K562 (cell line): ENCODE results near the gene TMEM86A. TPM values are rescaled to one million over a fixed set of nuclear protein-coding genes. Genes with fewer than 3 reads are reported as not detected.

ENCODE experiments used
- ATAC-seq: fragments of 200-7000 bp; cut with Tn5 transposase; 3 replicates; pipeline ENCODE4 v1.9.1; 2020; ENCODE audit warnings: moderate library complexity
- Bru-seq: library from RNA; stranded (reverse); fragments of 400-500 nt; gene quantifications from one replicate; lab custom pipeline; 2021; lab: Mats Ljungman, UMichigan
- BruChase-seq, 2 experiments: library from RNA; stranded (reverse); fragments of 400-500 nt; gene quantifications; one replicate each; lab custom pipeline; 2021; lab: Mats Ljungman, UMichigan
- BruUV-seq: library from RNA; stranded (reverse); fragments of 400-500 nt; replicated peaks from 2 replicates; lab custom pipeline; 2021; lab: Mats Ljungman, UMichigan
- CTCF ChIA-PET: fragments of 300-600 bp; formaldehyde crosslinking; extraction: SDS; loops from one replicate; lab custom pipeline; 2021; ENCODE audit warnings: low intra/inter-chr PET ratio; lab: Yijun Ruan, JAX
- POLR2A ChIA-PET: fragments of 300-600, 350-650 bp; sonication (Branson Sonifier 250); formaldehyde crosslinking; extraction: SDS; loops from one replicate; lab custom pipeline; 2021; ENCODE audit warnings: antibody characterized with exemption, inconsistent platforms; lab: Yijun Ruan, JAX
- DNase-seq, 4 experiments: peaks; one replicate each; pipeline versions ENCODE4 v3.0.0 to v3.0.0-alpha.2; 2011 to 2018; ENCODE audit warnings: low spot score in 3 of 4, mixed read lengths in 3 of 4; ENCODE audit errors: extremely low read depth in 1 of 4
- FAIRE-seq: peaks from 2 replicates; lab custom pipeline; 2011; peaks lifted over from hg19 to GRCh38; lab: Jason Lieb, UNC
- H2AFZ ChIP-seq: 2 replicates; pipeline ENCODE4 v1.6.0; 2011; ENCODE audit warnings: low read depth, low read length, control low read depth, inconsistent platforms
- H3K27ac ChIP-seq: fragments of 200-600 bp; 3 replicates; pipeline ENCODE4 v1.8.0; 2011; ENCODE audit warnings: low read depth, mild to moderate bottlenecking, control low read depth, inconsistent platforms, low read length, moderate library complexity, mixed read lengths; ENCODE audit errors: extremely low read depth
- H3K27me3 ChIP-seq, 2 experiments: fragments of 300-600 bp in 1 of 2; 2 replicates in 1 of 2; 3 replicates in 1 of 2; pipeline versions ENCODE4 v1.6.0 to v1.8.0; 2011; ENCODE audit warnings: inconsistent platforms in 2 of 2, low read length in 2 of 2, mild to moderate bottlenecking in 1 of 2, mixed read lengths in 1 of 2, moderate library complexity in 1 of 2; ENCODE audit not compliant: control insufficient read depth in 2 of 2, insufficient read depth in 2 of 2
- H3K36me3 ChIP-seq: fragments of 300-600 bp; 3 replicates; pipeline ENCODE4 v1.8.0; 2011; ENCODE audit warnings: mild to moderate bottlenecking, low read length, inconsistent platforms; ENCODE audit not compliant: control insufficient read depth, insufficient read depth
- H3K4me1 ChIP-seq, 2 experiments: fragments of 200-600 bp in 1 of 2; replicated peaks in 1 of 2; 2 replicates in 1 of 2; 3 replicates in 1 of 2; pipeline versions ENCODE4 v1.5.1 to v1.8.0; 2011; ENCODE audit warnings: inconsistent platforms in 2 of 2, low read length in 2 of 2, mild to moderate bottlenecking in 1 of 2, mixed read lengths in 1 of 2, moderate library complexity in 1 of 2; ENCODE audit not compliant: control insufficient read depth in 2 of 2, insufficient read depth in 2 of 2
- H3K4me2 ChIP-seq: 2 replicates; pipeline ENCODE4 v1.6.1; 2011; ENCODE audit warnings: low read length, control low read depth, inconsistent platforms, mixed read lengths; ENCODE audit not compliant: insufficient read depth
- H3K4me3 ChIP-seq: fragments of 200-600 bp; sonication (generic), shearing (Covaris generic); 2 replicates; pipeline ENCODE4 v1.5.1; 2016; ENCODE audit warnings: control low read depth, inconsistent platforms
- H3K79me2 ChIP-seq: fragments of 200-600 bp; 3 replicates; pipeline ENCODE4 v1.8.0; 2011; ENCODE audit warnings: low read length, inconsistent platforms; ENCODE audit not compliant: control insufficient read depth, insufficient read depth
- H3K9ac ChIP-seq, 2 experiments: 2 replicates each; pipeline versions ENCODE4 v1.6.0 to v1.6.1; 2011; ENCODE audit warnings: low read depth in 2 of 2, low read length in 2 of 2, control low read depth in 1 of 2, inconsistent platforms in 1 of 2, mild to moderate bottlenecking in 1 of 2, mixed read lengths in 1 of 2; ENCODE audit not compliant: insufficient read depth in 1 of 2
- H3K9me1 ChIP-seq: one replicate; pipeline ENCODE4 v1.6.0; 2011; ENCODE audit warnings: inconsistent platforms, mild to moderate bottlenecking, low read length, moderate library complexity; ENCODE audit not compliant: control insufficient read depth, insufficient read depth
- H3K9me3 ChIP-seq: replicated peaks from 2 replicates; pipeline ENCODE4 v1.5.1; 2011; ENCODE audit warnings: low read depth, low read length, inconsistent platforms; ENCODE audit not compliant: control insufficient read depth, insufficient read depth
- H4K20me1 ChIP-seq: replicated peaks from 2 replicates; pipeline ENCODE4 v1.6.1; 2011; ENCODE audit warnings: low read length, inconsistent platforms, mixed read lengths; ENCODE audit not compliant: control insufficient read depth, insufficient read depth
- ATF7 ChIP-seq: fragments of 450-650 bp; IDR thresholded peaks from 2 replicates; pipeline ENCODE4 v1.7.1; 2014; ENCODE audit warnings: mild to moderate bottlenecking, moderate library complexity
- CREM ChIP-seq: IDR thresholded peaks from 2 replicates; pipeline ENCODE4 v1.6.1; 2014; ENCODE audit warnings: antibody characterized with exemption, low read depth
- CXXC5 ChIP-seq: fragments of 250-450 bp; sonication (Bioruptor Pico); IDR thresholded peaks from 2 replicates; pipeline ENCODE4 v1.8.0; 2022; ENCODE audit warnings: inconsistent platforms, mild to moderate bottlenecking, moderate library complexity
- DDX20 ChIP-seq: fragments of 450-650 bp; IDR thresholded peaks from 2 replicates; pipeline ENCODE4 v1.6.1; 2016; ENCODE audit warnings: missing genetic modification characterization, low read depth, mild to moderate bottlenecking, missing compliant biosample characterization, moderate library complexity
- GATAD2B ChIP-seq: fragments of 450-650 bp; IDR thresholded peaks from 2 replicates; pipeline ENCODE4 v1.6.1; 2017; ENCODE audit warnings: mild to moderate bottlenecking, borderline replicate concordance
- MYC ChIP-seq, 2 experiments: fragments of 250-450 bp in 1 of 2; sonication (Bioruptor Pico) in 1 of 2; IDR thresholded peaks; 2 replicates each; pipeline versions ENCODE4 v1.5.1 to v1.6.1; 2012 to 2021; ENCODE audit warnings: low read depth in 2 of 2, borderline replicate concordance in 1 of 2, improper control_type of control experiment in 1 of 2, low read length in 1 of 2, mild to moderate bottlenecking in 1 of 2, moderate library complexity in 1 of 2
- NFYB ChIP-seq: IDR thresholded peaks from 2 replicates; pipeline ENCODE4 v1.6.1; 2011; ENCODE audit warnings: mild to moderate bottlenecking, moderate library complexity; ENCODE audit not compliant: insufficient read length; ENCODE audit errors: extremely low read depth
- NR1H2 ChIP-seq: sonication (generic); formaldehyde crosslinking; IDR thresholded peaks from 2 replicates; pipeline ENCODE4 v1.4.0; 2020; ENCODE audit warnings: mild to moderate bottlenecking, missing genetic modification reagents
- POLR2A ChIP-seq: fragments of 450-650 bp; conservative IDR thresholded peaks from 2 replicates; pipeline ENCODE4 v1.6.1; 2016
- POLR2AphosphoS5 ChIP-seq: IDR thresholded peaks from 2 replicates; pipeline ENCODE4 v1.6.1; 2011; ENCODE audit warnings: mild to moderate bottlenecking, low read depth, low read length, moderate library complexity; ENCODE audit not compliant: control insufficient read depth, insufficient read depth
- RBM25 ChIP-seq: fragments of 200-400 bp; formaldehyde crosslinking; IDR thresholded peaks from 2 replicates; pipeline ENCODE4 v1.6.1; 2018; ENCODE audit warnings: low read length, low read depth, moderate library complexity; ENCODE audit not compliant: severe bottlenecking
- USF1 ChIP-seq: sonication (generic); formaldehyde crosslinking; IDR thresholded peaks from 2 replicates; pipeline ENCODE4 v1.9.0; 2022; ENCODE audit warnings: mild to moderate bottlenecking, missing genetic modification reagents
- ZBTB7A ChIP-seq: IDR thresholded peaks from 2 replicates; pipeline ENCODE4 v1.6.1; 2011; ENCODE audit warnings: low read depth, mild to moderate bottlenecking, low read length, moderate library complexity, borderline replicate concordance; ENCODE audit not compliant: control insufficient read depth
- WGBS: fragments of 100-300 bp; shearing (Covaris generic); methylation state at CpG from one replicate; pipeline ENCODE4 v1.1.6; 2016; ENCODE audit warnings: low coverage, mixed read lengths; ENCODE audit not compliant: insufficient coverage; ENCODE audit errors: missing lambda C conversion rate; 5-methylcytosine and 5-hydroxymethylcytosine counted together
- in situ Hi-C: fragments of 300-500 bp; cut with MboI; formaldehyde crosslinking; loops from 4 replicates; pipeline ENCODE4 v1.15.0; 2018; ENCODE audit warnings: inconsistent platforms, mixed read lengths
- intact Hi-C: fragments of 100-400 bp; cut with micrococcal nuclease; formaldehyde crosslinking; loops from 2 replicates; pipeline ENCODE4 v1.14.2; 2022
- long read RNA-seq, 3 experiments: library from polyadenylated mRNA in 2 of 3; library from RNA in 1 of 3; unstranded in 2 of 3; stranded (forward) in 1 of 3; transcript quantifications; one replicate each; pipeline ENCODE4 v2.0.0, GENCODE V29; 2019 to 2022
- polyA minus RNA-seq, 3 experiments: library from RNA; depleted of rRNA, polyadenylated mRNA; stranded (reverse); fragments of >200 nt; gene quantifications; 2 replicates each; pipeline ENCODE4 v1.2.3, GENCODE V29; 2011
- polyA plus RNA-seq, 8 experiments: library from polyadenylated mRNA; depleted of rRNA in 4 of 8; stranded (reverse) in 5 of 8; unstranded in 3 of 8; fragments of >200 nt; fragmentation: Nextera tagmentation in 2 of 8; fragmentation: Illumina TruSeq in 1 of 8; extraction: Ambion mirVana in 2 of 8; extraction: Trizol in 1 of 8; gene quantifications; 2 replicates each; pipeline versions ENCODE4 v1.2.1 to v1.2.3, GENCODE V29; 2011 to 2014; ENCODE audit warnings: inconsistent platforms in 1 of 8, missing spikeins in 1 of 8
- total RNA-seq, 7 experiments: library from RNA; depleted of rRNA in 6 of 7; stranded (reverse); fragments of >200 nt in 6 of 7; fragmentation: Illumina TruSeq in 2 of 7; extraction: Trizol in 2 of 7; gene quantifications; 2 replicates each; pipeline versions ENCODE4 v1.2.1 to v1.2.3, GENCODE V29; 2011 to 2021; ENCODE audit warnings: low replicate concordance in 1 of 7
- TF ChIP-seq, protein P1 (sequence below): sonication (generic); formaldehyde crosslinking; IDR thresholded peaks from 2 replicates; pipeline ENCODE4 v1.8.0; 2022; ENCODE audit warnings: missing genetic modification reagents, mild to moderate bottlenecking, moderate library complexity, borderline replicate concordance

Gene TMEM86A
- total RNA-seq (2011; cell fraction: chromatin; rRNA removed; ENCODE audit: low replicate concordance) = 1.1 and 2.2 TPM in 2 replicates
- 2.1 and 3.0 TPM in 2 replicates for total RNA-seq (2011; cell fraction: nucleolus; rRNA removed)
- total RNA-seq (2011; cell fraction: nucleoplasm; rRNA removed) = 2.1 and 2.3 TPM in 2 replicates
- total RNA-seq (2014; rRNA removed) = 0.45 and 1.0 TPM in 2 replicates
- total RNA-seq (2014; rRNA removed; fragmentation: Illumina TruSeq; extraction: Trizol) = 0.22 and 0.25 TPM in 2 replicates
- total RNA-seq (2015; rRNA removed; fragmentation: Illumina TruSeq; extraction: Trizol) = 0.11 and 0.22 TPM in 2 replicates
- total RNA-seq (2021) = 0.74 and 1.3 TPM in 2 replicates
- 0.27 and 0.52 TPM in 2 replicates for polyA plus RNA-seq (2011; rRNA removed)
- 0.16 and 1.2 TPM in 2 replicates for polyA plus RNA-seq (2011; cell fraction: cytosol; rRNA removed)
- polyA plus RNA-seq (2011; cell fraction: nucleus; rRNA removed) = 0.51 and 1.3 TPM in 2 replicates
- polyA plus RNA-seq (2012) = 0.57 and 1.2 TPM in 2 replicates
- polyA plus RNA-seq (2014; fragmentation: Illumina TruSeq; extraction: Trizol) = 0.39 and 0.78 TPM in 2 replicates
- polyA plus RNA-seq (2014; fragmentation: Nextera tagmentation; extraction: Ambion mirVana) = not detected
- polyA plus RNA-seq (2014; rRNA removed) = 0.27 and 0.40 TPM in 2 replicates
- 0.60 and 0.88 TPM in 2 replicates for polyA minus RNA-seq (2011; rRNA and poly(A)+ RNA removed)
- polyA minus RNA-seq (2011; cell fraction: cytosol; rRNA and poly(A)+ RNA removed) = not detected in 2 replicates
- polyA minus RNA-seq (2011; cell fraction: nucleus; rRNA and poly(A)+ RNA removed) = 1.6 and 3.4 TPM in 2 replicates
- Bru-seq, nascent RNA = percentile 43 among the genes with signal in this experiment
- BruChase-seq, experiment 1, labeled RNA remaining after a 2-hour chase = percentile 17 among the genes with signal in this experiment
- percentile 29 among the genes with signal in this experiment for BruChase-seq, experiment 2, labeled RNA remaining after a 6-hour chase
- long read RNA-seq, experiment 1, partial matches to known transcripts = 0 of 1 reads
- long read RNA-seq, experiment 1, other reads (novel, unspliced or antisense) = 0 of 1 reads
- long read RNA-seq, experiment 2 = 0 reads
- long read RNA-seq, experiment 3, partial matches to known transcripts = 0 of 1 reads
- long read RNA-seq, experiment 3, other reads (novel, unspliced or antisense) = 1 of 1 reads

DNA sequence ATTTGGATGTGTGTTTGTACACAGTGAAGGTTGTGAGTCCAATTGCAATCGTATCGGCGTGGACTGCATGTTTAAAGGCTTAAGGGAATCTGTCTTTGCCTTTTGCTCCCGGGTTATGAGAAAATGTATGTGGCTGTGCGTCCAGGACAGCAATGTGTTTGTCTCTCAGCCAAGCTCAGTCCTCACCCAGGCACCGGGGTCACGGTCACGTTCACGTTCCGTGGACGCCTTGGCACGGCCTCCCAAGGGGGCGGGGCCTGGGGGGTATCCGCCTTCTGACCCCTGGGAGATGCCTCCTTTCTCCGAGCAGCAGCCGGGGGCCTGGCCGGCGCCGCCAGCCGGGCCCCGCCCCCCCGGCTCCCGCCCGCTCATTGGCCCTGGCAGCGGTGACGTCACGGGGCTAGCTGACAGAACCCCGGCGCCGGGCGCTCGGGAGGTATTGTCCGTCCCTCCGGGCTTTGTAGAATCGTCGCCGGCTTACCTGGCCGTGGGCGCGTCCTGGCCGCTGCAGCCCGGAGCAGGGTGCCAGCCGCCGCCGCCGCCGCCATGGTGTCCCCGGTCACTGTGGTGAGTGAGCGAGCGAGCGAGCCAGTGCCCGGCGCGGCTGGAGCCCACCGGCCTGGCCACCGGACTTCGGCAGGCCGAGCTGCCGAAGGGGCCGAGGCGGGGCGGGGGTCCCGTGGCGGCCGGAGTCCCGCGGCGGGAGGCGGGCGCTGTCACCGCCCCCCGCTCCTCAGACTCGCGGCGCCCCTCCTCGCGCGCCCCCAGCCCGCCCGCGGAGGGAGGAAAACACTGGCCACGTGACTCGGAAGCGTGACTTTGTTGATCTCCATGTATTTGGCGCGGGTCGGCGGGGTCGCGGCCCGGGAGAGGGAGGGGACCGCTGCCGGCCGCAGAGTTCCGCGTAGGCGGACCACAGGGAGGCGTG is at the start of gene TMEM86A:
TSS of gene TMEM86A (plus strand) at position 439 of the 928 bp plus-strand sequence. CDS start at position 547, 108 bp downstream.
- H3K4me2 ChIP-seq = peak within 1 kb of the TSS; percentile 88
- in situ Hi-C loops = no loop called here
- H4K20me1 ChIP-seq = no peaks in the 10 kb centered on the region; the same call in 1 of the 2 replicates
- H3K4me1 ChIP-seq = peaks cover 12 to 18% of the 10 kb centered on the region in 2 experiments; a peak in 4 of 5 replicates
- H3K9ac ChIP-seq = peak within 1 kb of the TSS; percentile 26 to 88; a peak in 3 of 4 replicates
- H3K79me2 ChIP-seq = no peaks in the 10 kb centered on the region
- DNase-seq = peak; percentile 90 to 98 (median 96)
- 2% methylated on average over 34 of the region's 98 CpGs for WGBS
- H3K27ac ChIP-seq = peak within 1 kb of the TSS; percentile 32; the same call in 1 of the 3 replicates
- peak; percentile 48 for FAIRE-seq
- intact Hi-C loops = no loop called here
- H3K36me3 ChIP-seq = no peaks in the 10 kb centered on the region
- H3K9me1 ChIP-seq = no peaks in the 10 kb centered on the region
- CTCF ChIA-PET = no interaction called here
- no TSS peak for BruUV-seq
- POLR2A ChIA-PET = interaction anchor here (0.7 to 1.6 kb wide), 3 partner anchors 15 to 26 kb away, joined by 3 read pairs; no protein-coding TSS in a partner anchor
- ATAC-seq = peak; percentile 95
- H3K9me3 ChIP-seq = no peaks in the 10 kb centered on the region
- peaks cover 0 to 14% of the 10 kb centered on the region in 2 experiments; a peak in 2 of 5 replicates for H3K27me3 ChIP-seq
- H3K4me3 ChIP-seq = peak within 1 kb of the TSS; percentile 63
- H2AFZ ChIP-seq = peak within 1 kb of the TSS; percentile 91
- 0 out of 2 replicates have a peak, but pooled peaks have one; percentile 13 for TF ChIP-seq MYC (IDR thresholded peaks at IDR 0.05; ENCODE audit: low read depth, low read length)
- TF ChIP-seq MYC (CRISPR knock-in tag; IDR thresholded peaks at IDR 0.05; ENCODE audit: borderline replicate concordance, low read depth) = no peak
- peak; percentile 79 for TF ChIP-seq RBM25
- TF ChIP-seq, protein P1, sequence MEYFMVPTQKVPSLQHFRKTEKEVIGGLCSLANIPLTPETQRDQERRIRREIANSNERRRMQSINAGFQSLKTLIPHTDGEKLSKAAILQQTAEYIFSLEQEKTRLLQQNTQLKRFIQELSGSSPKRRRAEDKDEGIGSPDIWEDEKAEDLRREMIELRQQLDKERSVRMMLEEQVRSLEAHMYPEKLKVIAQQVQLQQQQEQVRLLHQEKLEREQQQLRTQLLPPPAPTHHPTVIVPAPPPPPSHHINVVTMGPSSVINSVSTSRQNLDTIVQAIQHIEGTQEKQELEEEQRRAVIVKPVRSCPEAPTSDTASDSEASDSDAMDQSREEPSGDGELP = no peak
- TF ChIP-seq ZBTB7A = peak; percentile 78
- peak; percentile 67 for TF ChIP-seq CXXC5 (CRISPR knock-in tag)
- peak; percentile 52; the same call in 1 of the 2 replicates for TF ChIP-seq GATAD2B
- peak; percentile 97 for TF ChIP-seq ATF7
- no peak for TF ChIP-seq DDX20 (tag)
- TF ChIP-seq POLR2AphosphoS5 = 0 out of 2 replicates have a peak, but pooled peaks have one; percentile 19
- no peak; the same call in 1 of the 2 replicates for TF ChIP-seq NR1H2 (CRISPR knock-in tag)
- TF ChIP-seq USF1 = peak; percentile 84
- peak; percentile 17 for TF ChIP-seq NFYB
- peak; percentile 61 for TF ChIP-seq POLR2A
- TF ChIP-seq CREM = peak; percentile 82
